GM19397 (cell line): ENCODE measurements around the gene ECEL1.

Source experiments
- ATAC-seq: cut with Tn5 transposase; IDR thresholded peaks from one replicate; pipeline ENCODE4 v1.9.1; 2021; ENCODE audit warnings: mild to moderate bottlenecking, moderate library complexity; ENCODE audit not compliant: unreplicated experiment

The ECEL1 gene

GRCh38 chr2:232523682-232524597, 36.3 kb upstream of the ECEL1 start:
- no peak for ATAC-seq

GRCh38 chr2:232523402-232523681, 35.7 kb upstream of the ECEL1 start:
- ATAC-seq: no peak

- no peak for ATAC-seq
Measured at GRCh38 chr2:232522623-232523401, 35.2 kb upstream of the ECEL1 start.

- ATAC-seq: no peak
Measured at GRCh38 chr2:232521959-232522622, 34.5 kb upstream of the ECEL1 start.

- ATAC-seq: no peak
Measured at GRCh38 chr2:232521098-232521497, 33.5 kb upstream of the ECEL1 start.

GRCh38 chr2:232520489-232520888, 32.9 kb upstream of the ECEL1 start:
- no peak for ATAC-seq

- no peak for ATAC-seq
Measured at GRCh38 chr2:232519581-232520438, 32.2 kb upstream of the ECEL1 start, which contains the start of gene PRSS56. Gene PRSS56, plus strand, starts transcription at chr2:232520388. Its CDS starts 211 bp downstream, at chr2:232520599.

GRCh38 chr2:232518844-232519243, 31.2 kb upstream of the ECEL1 start:
- no peak for ATAC-seq

GRCh38 chr2:232516551-232516950, 28.9 kb upstream of the ECEL1 start:
- no peak for ATAC-seq

GRCh38 chr2:232515639-232516038, 28.0 kb upstream of the ECEL1 start:
- no peak for ATAC-seq

GRCh38 chr2:232513353-232513752, 25.7 kb upstream of the ECEL1 start:
- no peak for ATAC-seq

- no peak for ATAC-seq
Measured at GRCh38 chr2:232512602-232513001, 25.0 kb upstream of the ECEL1 start.

GRCh38 chr2:232511336-232511890, 23.8 kb upstream of the ECEL1 start:
- no peak for ATAC-seq

- ATAC-seq: no peak
Measured at GRCh38 chr2:232508251-232508650, 20.6 kb upstream of the ECEL1 start.

GRCh38 chr2:232506709-232507108, 19.1 kb upstream of the ECEL1 start:
- no peak for ATAC-seq

- ATAC-seq: no peak
Measured at GRCh38 chr2:232505856-232506255, 18.2 kb upstream of the ECEL1 start.

GRCh38 chr2:232504438-232504837, 16.8 kb upstream of the ECEL1 start:
- ATAC-seq: no peak

GRCh38 chr2:232503809-232504323, 16.2 kb upstream of the ECEL1 start:
- no peak for ATAC-seq

GRCh38 chr2:232502911-232503808, 15.5 kb upstream of the ECEL1 start:
- ATAC-seq: no peak
